Cardiac fibroblast (primary cell): Measurements from ENCODE around the gene SIRT7.
"Not testable (repeated sequence)": the region's sequence is repeated elsewhere in the genome, so short reads cannot be mapped to it uniquely, and the experiment has no call there.

Source experiments
- DNase-seq, 2 donors: peaks; one replicate each; pipeline versions ENCODE4 v3.0.0 to v3.0.0-alpha.2; 2010; ENCODE audit warnings: low read depth in 2 of 2
- H3K4me3 ChIP-seq, 2 donors: replicated peaks in 1 of 2; 1 replicate in 1 of 2; 2 replicates in 1 of 2; pipeline ENCODE4 v1.5.1; 2011; ENCODE audit warnings: low read depth in 2 of 2, low read length in 2 of 2, mild to moderate bottlenecking in 2 of 2, moderate library complexity in 1 of 2
- TF ChIP-seq, protein P1 (sequence below): IDR thresholded peaks from one replicate; pipeline ENCODE4 v1.5.1; 2011; ENCODE audit warnings: low read depth, mild to moderate bottlenecking, low read length, inconsistent platforms

Gene SIRT7

GRCh38 chr17:81921996-81922565 is 4.1 kb upstream of the SIRT7 start:
- no peak for DNase-seq
- H3K4me3 ChIP-seq, result no peak overlapping the region
- TF ChIP-seq, protein P1, sequence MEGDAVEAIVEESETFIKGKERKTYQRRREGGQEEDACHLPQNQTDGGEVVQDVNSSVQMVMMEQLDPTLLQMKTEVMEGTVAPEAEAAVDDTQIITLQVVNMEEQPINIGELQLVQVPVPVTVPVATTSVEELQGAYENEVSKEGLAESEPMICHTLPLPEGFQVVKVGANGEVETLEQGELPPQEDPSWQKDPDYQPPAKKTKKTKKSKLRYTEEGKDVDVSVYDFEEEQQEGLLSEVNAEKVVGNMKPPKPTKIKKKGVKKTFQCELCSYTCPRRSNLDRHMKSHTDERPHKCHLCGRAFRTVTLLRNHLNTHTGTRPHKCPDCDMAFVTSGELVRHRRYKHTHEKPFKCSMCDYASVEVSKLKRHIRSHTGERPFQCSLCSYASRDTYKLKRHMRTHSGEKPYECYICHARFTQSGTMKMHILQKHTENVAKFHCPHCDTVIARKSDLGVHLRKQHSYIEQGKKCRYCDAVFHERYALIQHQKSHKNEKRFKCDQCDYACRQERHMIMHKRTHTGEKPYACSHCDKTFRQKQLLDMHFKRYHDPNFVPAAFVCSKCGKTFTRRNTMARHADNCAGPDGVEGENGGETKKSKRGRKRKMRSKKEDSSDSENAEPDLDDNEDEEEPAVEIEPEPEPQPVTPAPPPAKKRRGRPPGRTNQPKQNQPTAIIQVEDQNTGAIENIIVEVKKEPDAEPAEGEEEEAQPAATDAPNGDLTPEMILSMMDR, result no peak

- TF ChIP-seq, protein P1, result no peak
- H3K4me3 ChIP-seq, result no peak overlapping the region
- DNase-seq, result no peak
Observed at GRCh38 chr17:81921537-81921862, 3.5 kb upstream of the SIRT7 start.

DNA sequence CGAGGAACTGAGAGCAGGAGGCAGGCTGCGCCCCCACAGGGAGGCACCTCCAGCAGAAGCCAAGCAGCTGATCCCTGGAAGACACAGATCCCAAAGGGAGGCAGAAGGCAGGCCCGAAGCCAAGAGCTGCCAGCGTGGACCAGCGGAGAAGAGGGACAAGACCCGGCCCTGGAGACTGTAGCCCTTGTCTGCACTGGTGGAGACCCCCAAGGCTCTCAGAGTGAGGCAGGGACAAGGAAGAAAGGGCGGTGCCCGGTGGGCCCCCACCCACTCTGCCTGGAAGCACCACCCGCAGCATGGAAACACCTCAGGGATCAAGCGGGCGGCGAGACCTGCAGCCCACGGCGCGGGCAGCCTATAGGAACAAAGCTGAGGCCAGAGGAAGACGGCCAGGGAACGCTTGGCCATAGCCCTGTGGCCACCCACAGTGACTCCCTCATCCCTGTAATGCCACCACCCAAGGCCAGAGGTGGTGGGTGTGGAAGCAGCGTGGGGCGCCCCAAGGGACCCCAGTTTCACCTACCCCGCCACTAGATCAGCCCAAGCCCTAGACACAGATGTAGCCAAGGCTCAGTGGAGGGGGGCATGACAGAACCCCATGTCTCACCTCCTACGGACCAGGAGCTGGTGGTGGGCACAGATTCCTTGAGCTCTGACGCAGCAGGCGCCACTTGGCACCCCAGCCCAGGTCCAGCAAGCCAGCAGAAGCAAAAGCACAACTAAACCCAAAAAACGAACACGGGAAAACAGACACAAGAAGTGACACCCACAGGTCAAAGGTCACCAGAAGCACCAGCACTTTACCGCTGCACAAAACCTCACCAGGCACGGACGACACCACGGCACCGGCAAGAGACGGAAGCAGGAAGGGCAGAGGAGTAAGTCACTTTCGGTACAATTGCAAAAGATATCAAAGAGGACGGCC is 2.9 kb upstream of the SIRT7 start:
- DNase-seq, result no peak
- TF ChIP-seq, protein P1, result no peak
- H3K4me3 ChIP-seq, result no peak overlapping the region

GRCh38 chr17:81918832-81919545 is 1.0 kb upstream of the SIRT7 start:
- no peak overlapping the region for H3K4me3 ChIP-seq
- TF ChIP-seq, protein P1, result no peak
- DNase-seq, result no peak

GRCh38 chr17:81918333-81918669 is 325 bp upstream of the SIRT7 start:
- not testable (repeated sequence) for DNase-seq, H3K4me3 ChIP-seq

- peak overlapping the region in 1 of 2 donors; percentile 69 for H3K4me3 ChIP-seq
- DNase-seq, result peak; percentile 52 to 83
- TF ChIP-seq, protein P1, result no peak
Observed at GRCh38 chr17:81916234-81917001, 1.6 kb downstream of the SIRT7 start.
